Mesenchymal stem cell (in vitro differentiated cells and primary cell): ENCODE measurements around the gene BAIAP3.

Experiments
- DNase-seq: peaks from one replicate; pipeline ENCODE4 v3.0.0-alpha.2; 2013
- H2AFZ ChIP-seq: one replicate; pipeline ENCODE4 v1.6.1; 2013; ENCODE audit warnings: low read depth, mild to moderate bottlenecking, control low read depth, inconsistent platforms, low read length, moderate library complexity
- H2AK5ac ChIP-seq: 2 replicates; pipeline ENCODE4 v1.6.1; 2013; ENCODE audit warnings: low read length, moderate library complexity, mild to moderate bottlenecking, inconsistent platforms; ENCODE audit not compliant: severe bottlenecking
- H2BK120ac ChIP-seq: one replicate; pipeline ENCODE4 v1.6.1; 2013; ENCODE audit warnings: low read depth, mild to moderate bottlenecking, inconsistent platforms, low read length, moderate library complexity
- H2BK12ac ChIP-seq, 2 experiments: one replicate each; pipeline ENCODE4 v1.6.1; 2013; ENCODE audit warnings: inconsistent platforms in 2 of 2, low read length in 2 of 2, mild to moderate bottlenecking in 2 of 2, moderate library complexity in 2 of 2, control low read depth in 1 of 2
- H2BK15ac ChIP-seq: one replicate; pipeline ENCODE4 v1.6.1; 2013; ENCODE audit warnings: mild to moderate bottlenecking, low read depth, inconsistent platforms; ENCODE audit not compliant: poor library complexity, severe bottlenecking
- H2BK5ac ChIP-seq: 2 replicates; pipeline ENCODE4 v1.6.1; 2013; ENCODE audit warnings: low read depth, mild to moderate bottlenecking, low read length, control low read depth, inconsistent platforms; ENCODE audit not compliant: poor library complexity, severe bottlenecking
- H3K14ac ChIP-seq, 2 experiments: one replicate each; pipeline ENCODE4 v1.6.1; 2013; ENCODE audit warnings: inconsistent platforms in 2 of 2, low read length in 2 of 2, control low read depth in 1 of 2, mild to moderate bottlenecking in 1 of 2, moderate library complexity in 1 of 2
- H3K18ac ChIP-seq, 2 experiments: one replicate each; pipeline ENCODE4 v1.6.1; 2013; ENCODE audit warnings: inconsistent platforms in 2 of 2, low read length in 2 of 2, control low read depth in 1 of 2, low read depth in 1 of 2, mild to moderate bottlenecking in 1 of 2
- H3K23ac ChIP-seq, 2 experiments: one replicate each; pipeline ENCODE4 v1.6.1; 2013; ENCODE audit warnings: inconsistent platforms in 2 of 2, low read length in 2 of 2, mild to moderate bottlenecking in 2 of 2, moderate library complexity in 2 of 2, control low read depth in 1 of 2
- H3K27ac ChIP-seq: 2 replicates; pipeline ENCODE4 v1.5.1; 2013; ENCODE audit warnings: mild to moderate bottlenecking, moderate library complexity, low read length, control low read depth, inconsistent platforms; ENCODE audit not compliant: poor library complexity, severe bottlenecking
- H3K27me3 ChIP-seq, 2 experiments: 2 replicates each; pipeline versions ENCODE4 v1.6.1 to v1.7.0; 2013; ENCODE audit warnings: low read length in 2 of 2, mild to moderate bottlenecking in 2 of 2, moderate library complexity in 2 of 2, control low read depth in 1 of 2, inconsistent platforms in 1 of 2; ENCODE audit not compliant: control insufficient read depth in 1 of 2, insufficient read depth in 1 of 2
- H3K36me3 ChIP-seq, 2 experiments: 2 replicates each; pipeline versions ENCODE4 v1.6.1 to v1.7.0; 2013; ENCODE audit warnings: low read length in 2 of 2, control low read depth in 1 of 2, inconsistent platforms in 1 of 2, low read depth in 1 of 2, mild to moderate bottlenecking in 1 of 2; ENCODE audit not compliant: insufficient read depth in 2 of 2, control insufficient read depth in 1 of 2
- H3K4ac ChIP-seq, 2 experiments: one replicate each; pipeline ENCODE4 v1.6.1; 2013; ENCODE audit warnings: inconsistent platforms in 2 of 2, low read length in 2 of 2, mild to moderate bottlenecking in 2 of 2, moderate library complexity in 2 of 2, control low read depth in 1 of 2, low read depth in 1 of 2
- H3K4me1 ChIP-seq: 2 replicates; pipeline ENCODE4 v1.6.1; 2013; ENCODE audit warnings: low read depth, low read length, control low read depth; ENCODE audit not compliant: control insufficient read depth, insufficient read depth
- H3K4me2 ChIP-seq: 2 replicates; pipeline ENCODE4 v1.6.1; 2013; ENCODE audit warnings: low read length, mild to moderate bottlenecking, inconsistent platforms; ENCODE audit not compliant: poor library complexity, severe bottlenecking
- H3K4me3 ChIP-seq, 2 experiments: 2 replicates each; pipeline versions ENCODE4 v1.5.1 to v1.7.0; 2013; ENCODE audit warnings: low read length in 2 of 2, mild to moderate bottlenecking in 2 of 2, control low read depth in 1 of 2, low read depth in 1 of 2; ENCODE audit not compliant: insufficient read depth in 1 of 2
- H3K79me1 ChIP-seq: replicated peaks from 2 replicates; pipeline ENCODE4 v1.6.1; 2013; ENCODE audit warnings: mild to moderate bottlenecking, control low read depth, low read length, inconsistent platforms; ENCODE audit not compliant: poor library complexity, severe bottlenecking
- H3K9ac ChIP-seq: 2 replicates; pipeline ENCODE4 v1.7.0; 2013; ENCODE audit warnings: mild to moderate bottlenecking, low read length, moderate library complexity
- H3K9me3 ChIP-seq: 2 replicates; pipeline ENCODE4 v1.7.0; 2013; ENCODE audit warnings: mild to moderate bottlenecking, low read length; ENCODE audit not compliant: control insufficient read depth
- H4K8ac ChIP-seq: one replicate; pipeline ENCODE4 v1.6.1; 2013; ENCODE audit warnings: inconsistent platforms, mild to moderate bottlenecking, low read length, moderate library complexity
- H4K91ac ChIP-seq: one replicate; pipeline ENCODE4 v1.6.1; 2013; ENCODE audit warnings: mild to moderate bottlenecking, low read length, inconsistent platforms
- WGBS: methylation state at CpG from one replicate; pipeline ENCODE4 v1.1.7; 2013; ENCODE audit warnings: mixed read lengths; 5-methylcytosine and 5-hydroxymethylcytosine counted together

BAIAP3 gene

GRCh38 chr16:1366712-1367299 is 33.4 kb downstream of the BAIAP3 start:
- Histone ChIP-seq H3K23ac (no peak overlapping the region), H2BK12ac (no peak overlapping the region), H3K18ac (no peak overlapping the region), H3K27me3 (no peaks in the 10 kb centered on the region), H3K9me3 (no peaks in the 10 kb centered on the region), H4K8ac (peak overlapping the region; percentile 19), H3K36me3 (peaks cover 67 to 77% of the 10 kb centered on the region in 2 experiments), H3K14ac (no peak overlapping the region), H2AFZ (no peak overlapping the region), H3K79me1 (peaks cover 37% of the 10 kb centered on the region), H2BK15ac (no peak overlapping the region), H3K4me2 (no peak overlapping the region), H2AK5ac (no peak overlapping the region), H3K4ac (no peak overlapping the region), H3K4me1 (peaks cover 3% of the 10 kb centered on the region), H3K4me3 (no peak overlapping the region), H2BK5ac (no peak overlapping the region), H2BK120ac (no peak overlapping the region), H3K9ac (no peak overlapping the region), H3K27ac (no peak overlapping the region), H4K91ac (no peak overlapping the region)
- whole genome bisulfite sequencing = 94% methylated on average over 24 of the region's 24 CpGs
- no peak for DNase-seq

- Histone ChIP-seq H4K8ac (peak overlapping the region; percentile 19), H3K36me3 (peaks cover 59 to 72% of the 10 kb centered on the region in 2 experiments), H2BK5ac (no peak overlapping the region), H3K18ac (no peak overlapping the region), H3K23ac (no peak overlapping the region), H3K27ac (no peak overlapping the region), H3K4me1 (peaks cover 3% of the 10 kb centered on the region), H2BK15ac (no peak overlapping the region), H3K14ac (no peak overlapping the region), H3K79me1 (peaks cover 33% of the 10 kb centered on the region), H2BK12ac (no peak overlapping the region), H3K9me3 (no peaks in the 10 kb centered on the region), H3K4ac (no peak overlapping the region), H2AK5ac (no peak overlapping the region), H2BK120ac (no peak overlapping the region), H2AFZ (no peak overlapping the region), H3K4me3 (peak overlapping the region in 1 of 2 experiments; percentile 4), H3K9ac (no peak overlapping the region), H3K4me2 (no peak overlapping the region), H3K27me3 (no peaks in the 10 kb centered on the region), H4K91ac (no peak overlapping the region)
- DNase-seq = no peak
- WGBS = 93% methylated on average over 18 of the region's 27 CpGs
Observed at GRCh38 chr16:1367486-1368174, 34.2 kb downstream of the BAIAP3 start.

- Histone ChIP-seq H2AFZ (no peak overlapping the region), H3K36me3 (peaks cover 24 to 67% of the 10 kb centered on the region in 2 experiments), H3K14ac (no peak overlapping the region), H3K4me3 (no peak overlapping the region), H2BK12ac (no peak overlapping the region), H3K9ac (no peak overlapping the region), H3K4me2 (no peak overlapping the region), H2AK5ac (no peak overlapping the region), H3K23ac (no peak overlapping the region), H4K8ac (peak overlapping the region; percentile 65), H3K27ac (no peak overlapping the region), H3K9me3 (no peaks in the 10 kb centered on the region), H4K91ac (no peak overlapping the region), H3K79me1 (peaks cover 27% of the 10 kb centered on the region), H3K27me3 (no peaks in the 10 kb centered on the region), H2BK120ac (no peak overlapping the region), H2BK15ac (peak overlapping the region; percentile 19), H2BK5ac (no peak overlapping the region), H3K4me1 (peaks cover 18% of the 10 kb centered on the region), H3K4ac (no peak overlapping the region), H3K18ac (no peak overlapping the region)
- no peak for DNase-seq
- 97% methylated on average over 31 of the region's 33 CpGs for WGBS
Observed at GRCh38 chr16:1371054-1371978, 37.9 kb downstream of the BAIAP3 start.
